H1 (cell line): Measurements from ENCODE around the gene B3GAT2. TPM values are rescaled to one million over a fixed set of nuclear protein-coding genes. Genes with fewer than 3 reads are reported as not detected.

Experiments used
- CTCF ChIA-PET: fragments of 300-600 bp; sonication (Branson Sonifier 250); formaldehyde crosslinking; loops from one replicate; lab custom pipeline; 2021; ENCODE audit not compliant: partially characterized antibody; lab: Charles Lee
- POLR2A ChIA-PET: fragments of 300-600 bp; sonication (Branson Sonifier 250); formaldehyde crosslinking; loops from one replicate; lab custom pipeline; 2021; ENCODE audit warnings: inconsistent platforms; ENCODE audit not compliant: partially characterized antibody; lab: Charles Lee
- DNase-seq, 2 experiments: peaks; one replicate each; pipeline versions ENCODE4 v3.0.0 to v3.0.0-alpha.2; 2010 to 2022; ENCODE audit warnings: low spot score in 2 of 2, low read depth in 1 of 2, mixed read lengths in 1 of 2
- FAIRE-seq: peaks from 2 replicates; lab custom pipeline; 2011; peaks lifted over from hg19 to GRCh38; lab: Jason Lieb, UNC
- H2AFZ ChIP-seq: 2 replicates; pipeline ENCODE4 v1.8.1; 2012; ENCODE audit warnings: low read length, inconsistent platforms
- H2AK5ac ChIP-seq: 2 replicates; pipeline ENCODE4 v1.6.1; 2013; ENCODE audit warnings: low read depth, low read length
- H2BK120ac ChIP-seq: replicated peaks from 2 replicates; pipeline ENCODE3; 2013; ENCODE audit warnings: low read depth, low read length, inconsistent platforms
- H2BK12ac ChIP-seq: 2 replicates; pipeline ENCODE4 v1.6.1; 2013; ENCODE audit warnings: low read depth, low read length
- H2BK15ac ChIP-seq: 2 replicates; pipeline ENCODE4 v1.6.1; 2013; ENCODE audit warnings: low read length
- H2BK20ac ChIP-seq: 2 replicates; pipeline ENCODE4 v1.6.1; 2013; ENCODE audit warnings: low read length
- H2BK5ac ChIP-seq: 2 replicates; pipeline ENCODE4 v1.6.1; 2013; ENCODE audit warnings: low read depth, low read length
- H3K14ac ChIP-seq: 2 replicates; pipeline ENCODE4 v1.6.1; 2013; ENCODE audit warnings: inconsistent platforms; ENCODE audit not compliant: insufficient read length
- H3K18ac ChIP-seq: 2 replicates; pipeline ENCODE4 v1.6.1; 2013; ENCODE audit warnings: low read length; ENCODE audit errors: extremely low read depth
- H3K23ac ChIP-seq: 2 replicates; pipeline ENCODE4 v1.6.1; 2013; ENCODE audit warnings: inconsistent platforms; ENCODE audit not compliant: insufficient read length
- H3K23me2 ChIP-seq: 2 replicates; pipeline ENCODE4 v1.6.1; 2013; ENCODE audit warnings: low read depth, low read length
- H3K27ac ChIP-seq: 2 replicates; pipeline ENCODE4 v1.6.1; 2011; ENCODE audit warnings: low read depth, low read length, inconsistent platforms
- H3K27me3 ChIP-seq, 4 experiments: replicated peaks in 1 of 4; 1 replicate in 1 of 4; 2 replicates in 3 of 4; pipeline versions ENCODE4 v1.6.1 to v1.8.1; 2011 to 2013; ENCODE audit warnings: low read length in 3 of 4, mild to moderate bottlenecking in 3 of 4, inconsistent platforms in 2 of 4, mixed read lengths in 2 of 4, moderate library complexity in 1 of 4; ENCODE audit not compliant: control insufficient read depth in 3 of 4, insufficient read depth in 3 of 4; ENCODE audit errors: extremely low read depth in 1 of 4
- H3K36me3 ChIP-seq, 4 experiments: 2 replicates each; pipeline versions ENCODE4 v1.6.1 to v1.8.1; 2011 to 2013; ENCODE audit warnings: mild to moderate bottlenecking in 4 of 4, low read length in 3 of 4, moderate library complexity in 2 of 4, control low read depth in 1 of 4, inconsistent platforms in 1 of 4; ENCODE audit not compliant: insufficient read depth in 4 of 4, control insufficient read depth in 2 of 4
- H3K4ac ChIP-seq: replicated peaks from 2 replicates; pipeline ENCODE3; 2013; ENCODE audit warnings: low read length, low read depth, mixed read lengths, inconsistent platforms; ENCODE audit not compliant: insufficient read length
- H3K4me1 ChIP-seq, 4 experiments: replicated peaks in 1 of 4; 1 replicate in 1 of 4; 2 replicates in 3 of 4; pipeline versions ENCODE4 v1.6.1 to v1.8.1; 2011 to 2013; ENCODE audit warnings: low read length in 3 of 4, inconsistent platforms in 2 of 4, mixed read lengths in 1 of 4; ENCODE audit not compliant: insufficient read depth in 4 of 4, control insufficient read depth in 3 of 4
- H3K4me2 ChIP-seq, 2 experiments: 2 replicates each; pipeline versions ENCODE4 v1.6.1 to v1.8.1; 2011 to 2013; ENCODE audit warnings: low read depth in 2 of 2, low read length in 2 of 2, control low read depth in 1 of 2, inconsistent platforms in 1 of 2, mild to moderate bottlenecking in 1 of 2; ENCODE audit not compliant: insufficient read depth in 1 of 2
- H3K4me3 ChIP-seq, 4 experiments: fragments of 200-600, 300-600 bp in 1 of 4; sonication (generic), shearing (Covaris generic), sonication (Bioruptor Twin) in 1 of 4; 2 replicates each; pipeline versions ENCODE4 v1.5.1 to v1.8.1; 2011 to 2016; ENCODE audit warnings: low read length in 4 of 4, low read depth in 3 of 4, control low read depth in 2 of 4, inconsistent platforms in 2 of 4, mild to moderate bottlenecking in 2 of 4, mixed read lengths in 1 of 4, moderate library complexity in 1 of 4; ENCODE audit not compliant: insufficient read depth in 2 of 4; ENCODE audit errors: extremely low read depth in 1 of 4
- H3K56ac ChIP-seq: replicated peaks from 2 replicates; pipeline ENCODE3; 2013; ENCODE audit warnings: low read depth, mild to moderate bottlenecking, mixed read lengths, low read length, inconsistent platforms; ENCODE audit not compliant: insufficient read length
- H3K79me1 ChIP-seq: 2 replicates; pipeline ENCODE4 v1.6.1; 2013; ENCODE audit warnings: low read depth, low read length, control low read depth
- H3K79me2 ChIP-seq, 2 experiments: 2 replicates each; pipeline versions ENCODE4 v1.6.1 to v1.8.1; 2012 to 2013; ENCODE audit warnings: low read length in 2 of 2, mild to moderate bottlenecking in 2 of 2, inconsistent platforms in 1 of 2; ENCODE audit not compliant: insufficient read depth in 2 of 2, control insufficient read depth in 1 of 2
- H3K9ac ChIP-seq, 4 experiments: replicated peaks in 1 of 4; 1 replicate in 1 of 4; 2 replicates in 3 of 4; pipeline versions ENCODE4 v1.6.1 to v1.8.1; 2011 to 2013; ENCODE audit warnings: low read depth in 3 of 4, low read length in 3 of 4, control low read depth in 2 of 4, mild to moderate bottlenecking in 2 of 4, moderate library complexity in 2 of 4, inconsistent platforms in 1 of 4; ENCODE audit errors: extremely low read depth in 1 of 4
- H3K9me3 ChIP-seq, 2 experiments: 2 replicates each; pipeline versions ENCODE4 v1.6.1 to v1.8.1; 2012 to 2013; ENCODE audit warnings: mild to moderate bottlenecking in 2 of 2, moderate library complexity in 2 of 2, control low read depth in 1 of 2, inconsistent platforms in 1 of 2, low read depth in 1 of 2, low read length in 1 of 2, mixed read lengths in 1 of 2; ENCODE audit not compliant: insufficient read depth in 2 of 2
- H4K20me1 ChIP-seq, 2 experiments: replicated peaks in 1 of 2; 2 replicates each; pipeline versions ENCODE3 to v1.8.1; 2011 to 2013; ENCODE audit warnings: inconsistent platforms in 2 of 2, low read length in 2 of 2, mild to moderate bottlenecking in 1 of 2; ENCODE audit not compliant: insufficient read depth in 2 of 2, control insufficient read depth in 1 of 2
- H4K5ac ChIP-seq: 2 replicates; pipeline ENCODE4 v1.6.1; 2013; ENCODE audit warnings: low read length, low read depth, mixed read lengths, inconsistent platforms; ENCODE audit not compliant: insufficient read length
- H4K8ac ChIP-seq: 2 replicates; pipeline ENCODE4 v1.8.0; 2013; ENCODE audit warnings: mild to moderate bottlenecking, moderate library complexity, low read length, inconsistent platforms; ENCODE audit not compliant: insufficient read depth; ENCODE audit errors: extremely low read depth
- H4K91ac ChIP-seq: replicated peaks from 2 replicates; pipeline ENCODE3; 2013; ENCODE audit warnings: low read length, mixed read lengths, inconsistent platforms; ENCODE audit not compliant: insufficient read length
- BCL11A ChIP-seq, 2 experiments: IDR thresholded peaks; one replicate each; pipeline ENCODE4 v1.6.1; 2011; ENCODE audit warnings: low read depth in 2 of 2, low read length in 2 of 2, mild to moderate bottlenecking in 2 of 2
- POU5F1 ChIP-seq: IDR thresholded peaks from 2 replicates; pipeline ENCODE4 v1.6.1; 2011; ENCODE audit warnings: low read depth, mild to moderate bottlenecking, low read length, moderate library complexity
- WGBS, 2 experiments: shearing (Covaris generic) in 1 of 2; methylation state at CpG; one replicate each; pipeline versions ENCODE4 v1.1.6 to v1.1.7; 2013 to 2015; ENCODE audit warnings: low lambda C conversion rate in 2 of 2, mixed read lengths in 2 of 2, inconsistent platforms in 1 of 2, low coverage in 1 of 2, missing lambda C conversion rate in 1 of 2; ENCODE audit not compliant: insufficient replicate concordance in 2 of 2, insufficient coverage in 1 of 2, insufficient read length in 1 of 2; ENCODE audit errors: extremely low coverage in 1 of 2, missing lambda C conversion rate in 1 of 2; 5-methylcytosine and 5-hydroxymethylcytosine counted together
- polyA plus RNA-seq, 7 experiments: library from polyadenylated mRNA; depleted of rRNA in 3 of 7; stranded (reverse) in 5 of 7; unstranded in 2 of 7; fragments of >200 nt in 5 of 7; fragments of 200-250 nt in 2 of 7; gene quantifications; 1 replicate in 5 of 7; 2 replicates in 1 of 7; 4 replicates in 1 of 7; pipeline versions ENCODE4 v1.2.1 to v1.2.3, GENCODE V29; 2011 to 2013; ENCODE audit warnings: missing spikeins in 2 of 7, mixed read lengths in 2 of 7
- total RNA-seq: library from RNA; stranded (reverse); fragmentation: NEBNext Ultra II Directional; extraction: Animal tissue kit (Norgen Biotek cat#: 25700); gene quantifications from 2 replicates; pipeline ENCODE4 v1.2.1, GENCODE V29; 2021

The B3GAT2 gene
- total and polyA plus RNA-seq, 2 of the 8 experiments (the other 6 are each of a cell fraction or from before 2014, with no cell fraction given), result 0.83 to 1.9 TPM

GRCh38 chr6:70889270-70889669, 67.6 kb downstream of the B3GAT2 start:
- POLR2A ChIA-PET, result no interaction called here
- Histone ChIP-seq H3K27me3 (no peaks in the 10 kb centered on the region), H3K14ac (no peak overlapping the region), H2AFZ (no peak overlapping the region), H2AK5ac (no peak overlapping the region), H3K56ac (no peak overlapping the region), H3K4me3 (no peak overlapping the region), H3K23ac (no peak overlapping the region), H3K18ac (no peak overlapping the region), H2BK5ac (no peak overlapping the region), H2BK20ac (no peak overlapping the region), H4K5ac (no peak overlapping the region), H2BK120ac (no peak overlapping the region), H4K91ac (no peak overlapping the region), H3K4me2 (no peak overlapping the region), H3K4me1 (peaks cover 5 to 14% (median 10%) of the 10 kb centered on the region in 4 experiments), H2BK12ac (no peak overlapping the region), H3K9me3 (no peaks in the 10 kb centered on the region), H3K79me1 (no peaks in the 10 kb centered on the region), H4K20me1 (no peaks in the 10 kb centered on the region), H3K36me3 (no peaks in the 10 kb centered on the region), H3K23me2 (no peaks in the 10 kb centered on the region; the same call in 1 of the 2 replicates), H3K4ac (no peak overlapping the region), H2BK15ac (no peak overlapping the region), H4K8ac (no peak overlapping the region), H3K27ac (no peak overlapping the region), H3K79me2 (no peaks in the 10 kb centered on the region), H3K9ac (no peak overlapping the region)
- DNase-seq, result no peak
- FAIRE-seq, result no peak
- WGBS, 2 experiments, result 93% methylated on average over 7 of the region's 7 CpGs; no CpG with 5 or more reads in 1 of the 2 experiments
- CTCF ChIA-PET, result interaction anchor here (2.9 kb wide), 1 partner anchor 184 kb away, joined by 10 read pairs; no protein-coding TSS in a partner anchor
- TF ChIP-seq BCL11A (IDR thresholded peaks at IDR 0.05; ENCODE audit: low read depth in 2 of 2, low read length in 2 of 2) (no peak), POU5F1 (no peak)
